CD4-positive, alpha-beta T cell treated with Interleukin-10 for 1 hour (primary cell): ENCODE data around the gene MYDGF.
"Not testable (repeated sequence)": the region's sequence is repeated elsewhere in the genome, so short reads cannot be mapped to it uniquely, and the experiment has no call there.

ENCODE experiments used
- DNase-seq: peaks from one replicate; pipeline ENCODE4 v3.0.0-alpha.2; 2020

The MYDGF gene

GRCh38 chr19:4669723-4670480 is at the start of gene MYDGF:
Gene MYDGF, minus strand, starts transcription at chr19:4670342. Its CDS starts 8 bp downstream, at chr19:4670334.
- DNase-seq = peak; percentile 94

GRCh38 chr19:4719499-4719866 is 49.3 kb upstream of the MYDGF start:
- DNase-seq = no peak

GRCh38 chr19:4717966-4718701 is 48.0 kb upstream of the MYDGF start:
- no peak for DNase-seq

GRCh38 chr19:4717191-4717965 is 47.2 kb upstream of the MYDGF start:
- no peak for DNase-seq

GRCh38 chr19:4715529-4716221 is 45.5 kb upstream of the MYDGF start:
- DNase-seq = no peak

- DNase-seq = not testable (repeated sequence)
Observed at GRCh38 chr19:4715178-4715528, 45.0 kb upstream of the MYDGF start.

GRCh38 chr19:4714016-4714415 is 43.9 kb upstream of the MYDGF start:
- no peak for DNase-seq

GRCh38 chr19:4713384-4713951 is 43.3 kb upstream of the MYDGF start:
- no peak for DNase-seq

GRCh38 chr19:4712771-4713170 is 42.6 kb upstream of the MYDGF start:
- DNase-seq = no peak

- no peak for DNase-seq
Observed at GRCh38 chr19:4711211-4711610, 41.1 kb upstream of the MYDGF start.

- no peak for DNase-seq
Observed at GRCh38 chr19:4710281-4710600, 40.1 kb upstream of the MYDGF start.

GRCh38 chr19:4709440-4710280 is 39.5 kb upstream of the MYDGF start:
- DNase-seq = peak; percentile 32

GRCh38 chr19:4707956-4708650 is 38.0 kb upstream of the MYDGF start:
- DNase-seq = no peak

- DNase-seq = no peak
Observed at GRCh38 chr19:4707322-4707721, 37.2 kb upstream of the MYDGF start.

GRCh38 chr19:4705413-4706131 is 35.4 kb upstream of the MYDGF start:
- DNase-seq = no peak

- no peak for DNase-seq
Observed at GRCh38 chr19:4704317-4704673, 34.2 kb upstream of the MYDGF start.

GRCh38 chr19:4703671-4704316 is 33.7 kb upstream of the MYDGF start:
- no peak for DNase-seq

- no peak for DNase-seq
Observed at GRCh38 chr19:4702764-4703163, 32.6 kb upstream of the MYDGF start.

GRCh38 chr19:4701557-4701956 is 31.4 kb upstream of the MYDGF start:
- no peak for DNase-seq

- DNase-seq = no peak
Observed at GRCh38 chr19:4700693-4700970, 30.5 kb upstream of the MYDGF start.
